Keratinocyte (primary cell): Measurements from ENCODE around the gene GLDN. TPM values are rescaled to one million over a fixed set of nuclear protein-coding genes. Genes with fewer than 3 reads are reported as not detected.

Experiments used
- DNase-seq: peaks from one replicate; pipeline ENCODE4 v3.0.0-alpha.2; 2011; ENCODE audit warnings: low read depth, missing footprints, low spot score
- FAIRE-seq: peaks from 2 replicates; lab custom pipeline; 2011; peaks lifted over from hg19 to GRCh38; lab: Jason Lieb, UNC
- H2AFZ ChIP-seq: 2 replicates; pipeline ENCODE4 v1.6.0; 2012; ENCODE audit warnings: low read length, control low read depth, inconsistent platforms; ENCODE audit not compliant: control insufficient read depth
- H3K27ac ChIP-seq: 2 replicates; pipeline ENCODE4 v1.5.1; 2011; ENCODE audit warnings: low read length; ENCODE audit not compliant: control insufficient read depth, insufficient read depth
- H3K27me3 ChIP-seq: 3 replicates; pipeline ENCODE4 v1.6.0; 2011; ENCODE audit warnings: low read length; ENCODE audit not compliant: control insufficient read depth, insufficient read depth; ENCODE audit errors: extremely low read depth
- H3K36me3 ChIP-seq, 2 experiments: 2 replicates in 1 of 2; 3 replicates in 1 of 2; pipeline ENCODE4 v1.5.1; 2011; ENCODE audit warnings: low read length in 2 of 2, mild to moderate bottlenecking in 1 of 2; ENCODE audit not compliant: control insufficient read depth in 2 of 2, insufficient read depth in 2 of 2; ENCODE audit errors: extremely low read depth in 1 of 2
- H3K4me1 ChIP-seq: 3 replicates; pipeline ENCODE4 v1.5.1; 2011; ENCODE audit warnings: low read length; ENCODE audit not compliant: control insufficient read depth, insufficient read depth; ENCODE audit errors: extremely low read depth
- H3K4me2 ChIP-seq: 3 replicates; pipeline ENCODE4 v1.6.0; 2011; ENCODE audit warnings: low read depth, low read length; ENCODE audit not compliant: control insufficient read depth, insufficient read depth; ENCODE audit errors: extremely low read depth
- H3K4me3 ChIP-seq, 3 experiments: fragments of 200-600 bp in 1 of 3; sonication (generic) in 1 of 3; 2 replicates in 2 of 3; 3 replicates in 1 of 3; pipeline ENCODE4 v1.5.1; 2011 to 2016; ENCODE audit warnings: low read length in 3 of 3, mild to moderate bottlenecking in 3 of 3, control low read depth in 2 of 3, inconsistent platforms in 1 of 3, low read depth in 1 of 3, mixed read lengths in 1 of 3, mixed run types in 1 of 3, moderate library complexity in 1 of 3; ENCODE audit not compliant: control insufficient read depth in 2 of 3, insufficient read depth in 2 of 3; ENCODE audit errors: extremely low read depth in 1 of 3
- H3K79me2 ChIP-seq: 2 replicates; pipeline ENCODE4 v1.6.0; 2012; ENCODE audit warnings: low read length; ENCODE audit not compliant: control insufficient read depth, insufficient read depth
- H3K9ac ChIP-seq: 3 replicates; pipeline ENCODE4 v1.6.0; 2011; ENCODE audit warnings: low read length; ENCODE audit not compliant: control insufficient read depth, insufficient read depth; ENCODE audit errors: extremely low read depth
- H3K9me1 ChIP-seq: 3 replicates; pipeline ENCODE4 v1.6.0; 2011; ENCODE audit warnings: low read length; ENCODE audit not compliant: control insufficient read depth, insufficient read depth; ENCODE audit errors: extremely low read depth
- H3K9me3 ChIP-seq: 2 replicates; pipeline ENCODE4 v1.5.1; 2012; ENCODE audit warnings: low read depth, low read length; ENCODE audit not compliant: control insufficient read depth
- H4K20me1 ChIP-seq: 3 replicates; pipeline ENCODE4 v1.6.0; 2011; ENCODE audit warnings: low read length; ENCODE audit not compliant: control insufficient read depth, insufficient read depth; ENCODE audit errors: extremely low read depth
- EZH2 ChIP-seq: IDR thresholded peaks from one replicate; pipeline ENCODE4 v1.6.1; 2012; ENCODE audit warnings: inconsistent platforms, mild to moderate bottlenecking, low read length, moderate library complexity
- dilution Hi-C: fragments of 300-500 bp; cut with MboI; formaldehyde crosslinking; loops from one replicate; pipeline ENCODE4 v1.7.0; 2020; ENCODE audit warnings: low sequenced_read_pairs; ENCODE audit not compliant: extremely low pct_ligation_motif_present
- polyA plus RNA-seq, 5 experiments: library from polyadenylated mRNA; depleted of rRNA in 3 of 5; stranded (reverse) in 3 of 5; stranded (forward) in 1 of 5; unstranded in 1 of 5; fragments of >200 nt; gene quantifications; 1 replicate in 1 of 5; 2 replicates in 3 of 5; 3 replicates in 1 of 5; pipeline versions ENCODE4 v1.2.1 to v1.2.3, GENCODE V29; 2011 to 2012; ENCODE audit warnings: missing spikeins in 2 of 5, low read depth in 1 of 5, low replicate concordance in 1 of 5
- TF ChIP-seq, protein P1 (sequence below), 3 experiments: IDR thresholded peaks in 1 of 3; conservative IDR thresholded peaks in 1 of 3; optimal IDR thresholded peaks in 1 of 3; 2 replicates in 2 of 3; 3 replicates in 1 of 3; pipeline versions ENCODE3 to v1.5.1; 2011; ENCODE audit warnings: low read length in 3 of 3, mild to moderate bottlenecking in 3 of 3, moderate library complexity in 2 of 3, control low read depth in 1 of 3, inconsistent platforms in 1 of 3; ENCODE audit not compliant: insufficient read depth in 2 of 3; ENCODE audit errors: extremely low read depth in 1 of 3

GLDN gene
- polyA plus RNA-seq, 1 donor (not counting 4 experiments of a cell fraction or from before 2014, with no cell fraction given) = 0.09 TPM

DNA sequence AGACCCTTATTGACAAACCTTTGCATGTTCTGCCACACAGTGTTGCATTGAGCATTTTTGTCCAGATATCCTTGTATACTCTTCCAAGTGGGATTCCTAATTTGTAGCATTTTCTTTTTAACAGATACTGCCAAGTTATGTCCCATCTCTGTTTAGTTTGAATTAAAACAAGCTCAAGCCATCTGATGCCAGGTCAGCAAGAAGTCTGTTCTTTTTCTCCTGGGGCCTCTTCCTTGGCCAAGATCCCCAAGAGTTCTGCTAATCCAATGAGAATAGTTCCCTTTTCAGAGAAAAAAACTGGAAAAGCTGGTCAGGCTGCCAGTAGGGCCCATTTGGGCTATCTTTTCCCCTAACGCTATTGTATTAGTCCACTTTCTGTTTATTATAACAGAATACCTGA, 29.8 kb downstream of the GLDN start:
- H3K9me3 ChIP-seq = no peaks in the 10 kb centered on the region
- H3K4me1 ChIP-seq = no peaks in the 10 kb centered on the region
- no peaks in the 10 kb centered on the region for H3K9me1 ChIP-seq
- no peak overlapping the region for H3K27ac ChIP-seq
- no peaks in the 10 kb centered on the region for H4K20me1 ChIP-seq
- no peak overlapping the region for H3K9ac ChIP-seq
- H3K27me3 ChIP-seq = no peaks in the 10 kb centered on the region
- DNase-seq = no peak
- H2AFZ ChIP-seq = no peak overlapping the region
- no peaks in the 10 kb centered on the region for H3K36me3 ChIP-seq
- no peak for TF ChIP-seq EZH2
- TF ChIP-seq, protein P1, sequence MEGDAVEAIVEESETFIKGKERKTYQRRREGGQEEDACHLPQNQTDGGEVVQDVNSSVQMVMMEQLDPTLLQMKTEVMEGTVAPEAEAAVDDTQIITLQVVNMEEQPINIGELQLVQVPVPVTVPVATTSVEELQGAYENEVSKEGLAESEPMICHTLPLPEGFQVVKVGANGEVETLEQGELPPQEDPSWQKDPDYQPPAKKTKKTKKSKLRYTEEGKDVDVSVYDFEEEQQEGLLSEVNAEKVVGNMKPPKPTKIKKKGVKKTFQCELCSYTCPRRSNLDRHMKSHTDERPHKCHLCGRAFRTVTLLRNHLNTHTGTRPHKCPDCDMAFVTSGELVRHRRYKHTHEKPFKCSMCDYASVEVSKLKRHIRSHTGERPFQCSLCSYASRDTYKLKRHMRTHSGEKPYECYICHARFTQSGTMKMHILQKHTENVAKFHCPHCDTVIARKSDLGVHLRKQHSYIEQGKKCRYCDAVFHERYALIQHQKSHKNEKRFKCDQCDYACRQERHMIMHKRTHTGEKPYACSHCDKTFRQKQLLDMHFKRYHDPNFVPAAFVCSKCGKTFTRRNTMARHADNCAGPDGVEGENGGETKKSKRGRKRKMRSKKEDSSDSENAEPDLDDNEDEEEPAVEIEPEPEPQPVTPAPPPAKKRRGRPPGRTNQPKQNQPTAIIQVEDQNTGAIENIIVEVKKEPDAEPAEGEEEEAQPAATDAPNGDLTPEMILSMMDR (optimal IDR thresholded peaks at IDR 0.05 in 1 of 3, IDR thresholded peaks at IDR 0.05 in 1 of 3, conservative IDR thresholded peaks at IDR 0.05 in 1 of 3; ENCODE audit: extremely low read depth in 1 of 3, insufficient read depth in 2 of 3, low read length in 3 of 3) = no peak
- no peak overlapping the region for H3K4me3 ChIP-seq
- H3K79me2 ChIP-seq = no peaks in the 10 kb centered on the region
- FAIRE-seq = no peak
- no peak overlapping the region for H3K4me2 ChIP-seq
- dilution Hi-C loops = no loop called here

DNA sequence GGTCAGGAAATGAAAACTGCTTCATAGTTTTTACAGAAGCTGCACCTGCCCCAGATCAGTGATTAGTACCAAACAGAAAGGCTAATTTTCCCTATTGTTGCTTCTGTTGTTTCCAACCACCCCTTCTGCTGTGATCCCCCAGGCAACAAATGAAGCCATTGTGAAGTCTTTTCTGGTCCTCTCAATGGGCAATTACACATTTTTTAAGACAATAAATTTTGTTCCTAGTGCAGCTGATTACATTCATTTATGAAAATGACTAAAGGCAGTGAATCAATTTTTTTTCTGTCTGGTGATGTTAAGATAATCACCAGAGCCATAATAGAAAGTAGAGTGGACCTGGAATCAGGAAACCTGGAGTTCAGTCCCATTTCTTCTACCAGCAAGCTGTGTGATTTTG, 32.7 kb downstream of the GLDN start:
- no peaks in the 10 kb centered on the region for H4K20me1 ChIP-seq
- no peaks in the 10 kb centered on the region for H3K79me2 ChIP-seq
- TF ChIP-seq EZH2 = no peak
- TF ChIP-seq, protein P1 (optimal IDR thresholded peaks at IDR 0.05 in 1 of 3, IDR thresholded peaks at IDR 0.05 in 1 of 3, conservative IDR thresholded peaks at IDR 0.05 in 1 of 3; ENCODE audit: extremely low read depth in 1 of 3, insufficient read depth in 2 of 3, low read length in 3 of 3) = no peak
- no peak overlapping the region for H3K27ac ChIP-seq
- no peaks in the 10 kb centered on the region for H3K9me3 ChIP-seq
- dilution Hi-C loops = no loop called here
- H2AFZ ChIP-seq = no peak overlapping the region
- no peaks in the 10 kb centered on the region for H3K4me1 ChIP-seq
- no peaks in the 10 kb centered on the region for H3K9me1 ChIP-seq
- H3K4me3 ChIP-seq = no peak overlapping the region
- no peak for FAIRE-seq
- no peaks in the 10 kb centered on the region for H3K36me3 ChIP-seq
- H3K9ac ChIP-seq = no peak overlapping the region
- H3K27me3 ChIP-seq = no peaks in the 10 kb centered on the region
- DNase-seq = no peak
- H3K4me2 ChIP-seq = no peak overlapping the region
